Coronary artery (tissue), 2 donors: ENCODE data around the gene CLCNKA.

Experiments
- DNase-seq: peaks from one replicate; pipeline ENCODE4 v3.0.0-alpha.2; 2017; ENCODE audit warnings: low spot score
- H3K27ac ChIP-seq, 2 donors: fragments of 200-600 bp; sonication (generic); one replicate each; pipeline ENCODE4 v1.5.1; 2016 to 2019
- H3K4me3 ChIP-seq: fragments of 200-600 bp; sonication (generic); 2 replicates; pipeline ENCODE4 v1.5.1; 2016; ENCODE audit warnings: mild to moderate bottlenecking, moderate library complexity
- CTCF ChIP-seq: fragments of 200-600 bp; sonication (generic); IDR thresholded peaks from one replicate; pipeline ENCODE4 v1.5.1; 2019; ENCODE audit warnings: antibody characterized with exemption

The CLCNKA gene

GRCh38 chr1:16081636-16082035 lies 59.8 kb downstream of the CLCNKA start:
- no peak for DNase-seq
- H3K27ac ChIP-seq = no peak overlapping the region
- H3K4me3 ChIP-seq = no peak overlapping the region
- no peak for TF ChIP-seq CTCF

- Histone ChIP-seq H3K4me3 (no peak overlapping the region), H3K27ac (no peak overlapping the region)
- no peak for DNase-seq
- peak; percentile 67 for TF ChIP-seq CTCF
Observed at GRCh38 chr1:16082283-16083038, 60.6 kb downstream of the CLCNKA start.

- Histone ChIP-seq H3K4me3 (no peak overlapping the region), H3K27ac (no peak overlapping the region)
- DNase-seq = no peak
- TF ChIP-seq CTCF = no peak
Observed at GRCh38 chr1:16083486-16083885, 61.6 kb downstream of the CLCNKA start.
